ENCODE measurements around the gene POLR2I. TPM values are rescaled to one million over a fixed set of nuclear protein-coding genes. Genes with fewer than 3 reads are reported as not detected.

POLR2I gene
- polyA plus RNA-seq, 1 donor from 2014 or later = 159 TPM

DNA sequence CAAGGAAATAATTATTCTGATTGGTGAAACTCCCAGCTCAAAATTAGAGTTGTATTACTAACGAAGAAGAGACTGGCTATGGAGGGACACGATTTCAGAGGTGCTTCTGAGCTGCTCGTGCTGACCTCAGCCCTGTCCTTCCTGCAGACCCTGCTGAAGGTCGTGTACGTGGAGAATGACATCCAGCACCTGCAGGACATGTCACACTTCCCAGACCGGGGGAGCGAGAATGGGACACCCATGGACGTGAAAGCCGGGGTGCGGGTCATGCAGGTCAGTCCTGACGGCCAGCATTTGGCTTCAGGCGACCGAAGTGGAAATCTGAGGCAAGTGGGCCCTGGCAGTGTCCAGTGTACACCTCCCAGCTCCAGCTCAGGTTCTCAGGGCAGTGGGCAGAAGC is 31.8 kb downstream of the POLR2I start:
- Histone ChIP-seq H3K27ac (ENCODE audit: low read length) (no peak overlapping the region), H3K36me3 (ENCODE audit: insufficient read depth, low read length) (no peaks in the 10 kb centered on the region)

DNA sequence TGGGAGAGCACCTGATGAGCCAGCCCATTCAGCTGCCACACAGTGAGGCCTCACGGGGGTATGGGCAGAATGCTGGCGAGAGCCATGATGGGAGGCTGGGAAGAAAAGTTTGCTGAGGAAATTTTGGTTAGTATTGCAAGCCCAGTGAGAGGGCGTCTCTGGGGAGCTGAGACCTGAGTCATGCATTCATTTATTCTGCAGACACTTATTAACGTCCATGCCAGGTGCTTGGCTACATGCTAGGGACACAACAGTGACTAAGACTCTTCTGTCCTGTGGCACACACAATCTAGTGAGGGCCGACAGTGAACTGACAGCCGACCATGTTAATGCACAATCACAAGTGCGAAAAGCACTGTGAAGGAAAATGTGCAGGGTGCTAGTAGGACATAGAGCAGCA is 32.8 kb downstream of the POLR2I start:
- no peak overlapping the region for H3K4me2 ChIP-seq (ENCODE audit: low read length)
- H3K79me2 ChIP-seq (replicated peaks; ENCODE audit: insufficient read depth, low read length) = no peaks in the 10 kb centered on the region
- H3K27me3 ChIP-seq (ENCODE audit: insufficient read depth, low read depth, low read length) = no peaks in the 10 kb centered on the region
- no peaks in the 10 kb centered on the region for H3K36me3 ChIP-seq (ENCODE audit: insufficient read depth, low read length)
- H2AFZ ChIP-seq (ENCODE audit: low read depth, low read length) = no peak overlapping the region
- TF ChIP-seq EP300 (conservative IDR thresholded peaks at IDR 0.05; ENCODE audit: poor library complexity, severe bottlenecking) (no peak), EZH2 (IDR thresholded peaks at IDR 0.05; ENCODE audit: borderline replicate concordance, insufficient read depth, low read length, poor library complexity, severe bottlenecking) (no peak), POLR2AphosphoS5 (IDR thresholded peaks at IDR 0.05) (no peak), RAD21 (conservative IDR thresholded peaks at IDR 0.05) (no peak), MXI1 (conservative IDR thresholded peaks at IDR 0.05; ENCODE audit: poor library complexity, severe bottlenecking) (no peak), SMC3 (conservative IDR thresholded peaks at IDR 0.05; ENCODE audit: poor library complexity) (no peak), TAF1 (IDR thresholded peaks at IDR 0.05; ENCODE audit: low read depth) (no peak)
- TF ChIP-seq, protein P1, sequence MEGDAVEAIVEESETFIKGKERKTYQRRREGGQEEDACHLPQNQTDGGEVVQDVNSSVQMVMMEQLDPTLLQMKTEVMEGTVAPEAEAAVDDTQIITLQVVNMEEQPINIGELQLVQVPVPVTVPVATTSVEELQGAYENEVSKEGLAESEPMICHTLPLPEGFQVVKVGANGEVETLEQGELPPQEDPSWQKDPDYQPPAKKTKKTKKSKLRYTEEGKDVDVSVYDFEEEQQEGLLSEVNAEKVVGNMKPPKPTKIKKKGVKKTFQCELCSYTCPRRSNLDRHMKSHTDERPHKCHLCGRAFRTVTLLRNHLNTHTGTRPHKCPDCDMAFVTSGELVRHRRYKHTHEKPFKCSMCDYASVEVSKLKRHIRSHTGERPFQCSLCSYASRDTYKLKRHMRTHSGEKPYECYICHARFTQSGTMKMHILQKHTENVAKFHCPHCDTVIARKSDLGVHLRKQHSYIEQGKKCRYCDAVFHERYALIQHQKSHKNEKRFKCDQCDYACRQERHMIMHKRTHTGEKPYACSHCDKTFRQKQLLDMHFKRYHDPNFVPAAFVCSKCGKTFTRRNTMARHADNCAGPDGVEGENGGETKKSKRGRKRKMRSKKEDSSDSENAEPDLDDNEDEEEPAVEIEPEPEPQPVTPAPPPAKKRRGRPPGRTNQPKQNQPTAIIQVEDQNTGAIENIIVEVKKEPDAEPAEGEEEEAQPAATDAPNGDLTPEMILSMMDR (IDR thresholded peaks at IDR 0.05; ENCODE audit: poor library complexity, severe bottlenecking) = no peak
- TF ChIP-seq, protein P2, sequence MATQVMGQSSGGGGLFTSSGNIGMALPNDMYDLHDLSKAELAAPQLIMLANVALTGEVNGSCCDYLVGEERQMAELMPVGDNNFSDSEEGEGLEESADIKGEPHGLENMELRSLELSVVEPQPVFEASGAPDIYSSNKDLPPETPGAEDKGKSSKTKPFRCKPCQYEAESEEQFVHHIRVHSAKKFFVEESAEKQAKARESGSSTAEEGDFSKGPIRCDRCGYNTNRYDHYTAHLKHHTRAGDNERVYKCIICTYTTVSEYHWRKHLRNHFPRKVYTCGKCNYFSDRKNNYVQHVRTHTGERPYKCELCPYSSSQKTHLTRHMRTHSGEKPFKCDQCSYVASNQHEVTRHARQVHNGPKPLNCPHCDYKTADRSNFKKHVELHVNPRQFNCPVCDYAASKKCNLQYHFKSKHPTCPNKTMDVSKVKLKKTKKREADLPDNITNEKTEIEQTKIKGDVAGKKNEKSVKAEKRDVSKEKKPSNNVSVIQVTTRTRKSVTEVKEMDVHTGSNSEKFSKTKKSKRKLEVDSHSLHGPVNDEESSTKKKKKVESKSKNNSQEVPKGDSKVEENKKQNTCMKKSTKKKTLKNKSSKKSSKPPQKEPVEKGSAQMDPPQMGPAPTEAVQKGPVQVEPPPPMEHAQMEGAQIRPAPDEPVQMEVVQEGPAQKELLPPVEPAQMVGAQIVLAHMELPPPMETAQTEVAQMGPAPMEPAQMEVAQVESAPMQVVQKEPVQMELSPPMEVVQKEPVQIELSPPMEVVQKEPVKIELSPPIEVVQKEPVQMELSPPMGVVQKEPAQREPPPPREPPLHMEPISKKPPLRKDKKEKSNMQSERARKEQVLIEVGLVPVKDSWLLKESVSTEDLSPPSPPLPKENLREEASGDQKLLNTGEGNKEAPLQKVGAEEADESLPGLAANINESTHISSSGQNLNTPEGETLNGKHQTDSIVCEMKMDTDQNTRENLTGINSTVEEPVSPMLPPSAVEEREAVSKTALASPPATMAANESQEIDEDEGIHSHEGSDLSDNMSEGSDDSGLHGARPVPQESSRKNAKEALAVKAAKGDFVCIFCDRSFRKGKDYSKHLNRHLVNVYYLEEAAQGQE (IDR thresholded peaks at IDR 0.05; ENCODE audit: borderline replicate concordance) = no peak
- H3K4me3 ChIP-seq (ENCODE audit: low read length) = no peak overlapping the region
- H3K9me2 ChIP-seq (ENCODE audit: insufficient read depth, low read length) = no peaks in the 10 kb centered on the region
- no peaks in the 10 kb centered on the region for H3F3A ChIP-seq (ENCODE audit: insufficient read depth, low read length, poor library complexity, severe bottlenecking)
- H3K27ac ChIP-seq (ENCODE audit: low read length) = no peak overlapping the region
- H3K9me3 ChIP-seq (ENCODE audit: low read length) = no peaks in the 10 kb centered on the region
- H4K20me1 ChIP-seq (ENCODE audit: insufficient read depth) = no peaks in the 10 kb centered on the region
- H3K9ac ChIP-seq (ENCODE audit: low read length) = no peak overlapping the region

More for the DNA sequence above, 31.8 kb downstream of the POLR2I start:
- no peak overlapping the region for H3K4me3 ChIP-seq (ENCODE audit: low read length)
- no peaks in the 10 kb centered on the region for H3K9me2 ChIP-seq (ENCODE audit: insufficient read depth, low read length)
- H3K79me2 ChIP-seq (replicated peaks; ENCODE audit: insufficient read depth, low read length) = no peaks in the 10 kb centered on the region
- no peak overlapping the region for H3K9ac ChIP-seq (ENCODE audit: low read length)
- no peak overlapping the region for H2AFZ ChIP-seq (ENCODE audit: low read depth, low read length)
- H4K20me1 ChIP-seq (ENCODE audit: insufficient read depth) = no peaks in the 10 kb centered on the region
- H3K9me3 ChIP-seq (ENCODE audit: low read length) = no peaks in the 10 kb centered on the region
- no peaks in the 10 kb centered on the region for H3K27me3 ChIP-seq (ENCODE audit: insufficient read depth, low read depth, low read length)
- no peaks in the 10 kb centered on the region for H3F3A ChIP-seq (ENCODE audit: insufficient read depth, low read length, poor library complexity, severe bottlenecking)
- no peak overlapping the region for H3K4me2 ChIP-seq (ENCODE audit: low read length)
- TF ChIP-seq, protein P1 (IDR thresholded peaks at IDR 0.05; ENCODE audit: poor library complexity, severe bottlenecking) = no peak
- no peak for TF ChIP-seq POLR2AphosphoS5 (IDR thresholded peaks at IDR 0.05)
- TF ChIP-seq, protein P2 (IDR thresholded peaks at IDR 0.05; ENCODE audit: borderline replicate concordance) = no peak
- TF ChIP-seq TAF1 (IDR thresholded peaks at IDR 0.05; ENCODE audit: low read depth) = no peak
- TF ChIP-seq EP300 (conservative IDR thresholded peaks at IDR 0.05; ENCODE audit: poor library complexity, severe bottlenecking) = no peak
- no peak for TF ChIP-seq RAD21 (conservative IDR thresholded peaks at IDR 0.05)
- no peak for TF ChIP-seq EZH2 (IDR thresholded peaks at IDR 0.05; ENCODE audit: borderline replicate concordance, insufficient read depth, low read length, poor library complexity, severe bottlenecking)
- TF ChIP-seq SMC3 (conservative IDR thresholded peaks at IDR 0.05; ENCODE audit: poor library complexity) = no peak
- TF ChIP-seq MXI1 (conservative IDR thresholded peaks at IDR 0.05; ENCODE audit: poor library complexity, severe bottlenecking) = no peak

Data from neural cell (in vitro differentiated cells).